ENCODE results near the gene RASGEF1C.
A peak's percentile ranks its signal among the peaks of the same experiment; 100 is the strongest.
"Not testable (repeated sequence)": the region's sequence is repeated elsewhere in the genome, so short reads cannot be mapped to it uniquely, and the experiment has no call there.

The RASGEF1C gene

GRCh38 chr5:180128671-180129261 lies 80.2 kb downstream of the RASGEF1C start:
- DNase-seq (ENCODE audit: low read depth) = no peak
- TF ChIP-seq CTCF (IDR thresholded peaks at IDR 0.05; ENCODE audit: low read depth, low read length, missing control alignments) = no peak
- H3K4me3 ChIP-seq (ENCODE audit: low read depth, low read length) = no peak overlapping the region
- in situ Hi-C loops (cut with HindIII; ENCODE audit: low sequenced_read_pairs) = no loop called here

GRCh38 chr5:180127682-180128670 lies 81.0 kb downstream of the RASGEF1C start:
- DNase-seq (ENCODE audit: low read depth) = no peak
- in situ Hi-C loops (cut with HindIII; ENCODE audit: low sequenced_read_pairs) = no loop called here

GRCh38 chr5:180126716-180127681 lies 82.0 kb downstream of the RASGEF1C start:
- no peak for DNase-seq (ENCODE audit: low read depth)
- no peak overlapping the region for H3K4me3 ChIP-seq (ENCODE audit: low read depth, low read length)
- TF ChIP-seq CTCF (IDR thresholded peaks at IDR 0.05; ENCODE audit: low read depth, low read length, missing control alignments) = peak; percentile 72
- in situ Hi-C loops (cut with HindIII; ENCODE audit: low sequenced_read_pairs) = no loop called here

More at GRCh38 chr5:180127682-180128670, 81.0 kb downstream of the RASGEF1C start:
- H3K4me3 ChIP-seq (ENCODE audit: low read depth, low read length) = no peak overlapping the region
- TF ChIP-seq CTCF (IDR thresholded peaks at IDR 0.05; ENCODE audit: low read depth, low read length, missing control alignments) = no peak

- in situ Hi-C loops (cut with HindIII; ENCODE audit: low sequenced_read_pairs); H3K4me3 ChIP-seq (ENCODE audit: low read depth, low read length); DNase-seq (ENCODE audit: low read depth): not testable (repeated sequence)
Observed at GRCh38 chr5:180126156-180126555, 82.9 kb downstream of the RASGEF1C start.

GRCh38 chr5:180124662-180125061 lies 84.3 kb downstream of the RASGEF1C start:
- DNase-seq (ENCODE audit: low read depth); H3K4me3 ChIP-seq (ENCODE audit: low read depth, low read length); in situ Hi-C loops (cut with HindIII; ENCODE audit: low sequenced_read_pairs): not testable (repeated sequence)

GRCh38 chr5:180122875-180123274 lies 86.1 kb downstream of the RASGEF1C start:
- no peak for DNase-seq (ENCODE audit: low read depth)
- H3K4me3 ChIP-seq (ENCODE audit: low read depth, low read length) = no peak overlapping the region
- in situ Hi-C loops (cut with HindIII; ENCODE audit: low sequenced_read_pairs) = no loop called here
- no peak for TF ChIP-seq CTCF (IDR thresholded peaks at IDR 0.05; ENCODE audit: low read depth, low read length, missing control alignments)

- no peak for TF ChIP-seq CTCF (IDR thresholded peaks at IDR 0.05; ENCODE audit: low read depth, low read length, missing control alignments)
- no peak for DNase-seq (ENCODE audit: low read depth)
- H3K4me3 ChIP-seq (ENCODE audit: low read depth, low read length) = no peak overlapping the region
- in situ Hi-C loops (cut with HindIII; ENCODE audit: low sequenced_read_pairs) = no loop called here
Observed at GRCh38 chr5:180121826-180122413, 87.1 kb downstream of the RASGEF1C start.

All from astrocyte of the cerebellum (primary cell).